Endothelial cell of umbilical vein (primary cell): ENCODE results near the gene THBS1.

ENCODE experiments used
- POLR2A ChIP-seq: IDR thresholded peaks from 2 replicates; pipeline ENCODE4 v1.6.1; 2012; ENCODE audit warnings: low read depth, mild to moderate bottlenecking, control low read depth, low read length
- TF ChIP-seq, protein P1 (sequence below), 2 donors: IDR thresholded peaks; 1 replicate in 1 of 2; 2 replicates in 1 of 2; pipeline ENCODE4 v1.5.1; 2011; ENCODE audit warnings: low read length in 2 of 2, mild to moderate bottlenecking in 2 of 2, moderate library complexity in 2 of 2, control low read depth in 1 of 2, inconsistent platforms in 1 of 2, low read depth in 1 of 2; ENCODE audit not compliant: insufficient read depth in 1 of 2; ENCODE audit errors: extremely low read depth in 1 of 2

DNA sequence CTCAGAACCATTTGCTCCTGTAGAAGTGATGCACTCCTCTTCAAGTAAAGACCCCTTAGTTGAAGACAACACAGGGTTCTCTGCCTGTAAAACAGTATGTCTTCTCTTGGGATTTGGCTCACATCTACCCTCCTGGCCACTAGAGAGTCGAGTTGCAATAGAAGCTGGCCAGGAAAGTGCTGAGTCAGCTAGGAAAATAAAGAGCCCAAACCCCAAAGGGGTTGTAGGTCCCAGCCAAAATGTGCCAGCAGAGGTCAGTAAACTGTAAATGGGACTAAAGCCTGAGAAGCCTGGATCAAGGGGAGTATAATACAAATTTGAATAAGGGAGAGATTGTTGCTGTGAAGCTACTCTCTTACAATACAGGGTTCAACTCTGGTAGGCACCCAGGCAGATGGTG, 37.2 kb upstream of the THBS1 start:
- no peak for TF ChIP-seq POLR2A
- TF ChIP-seq, protein P1, sequence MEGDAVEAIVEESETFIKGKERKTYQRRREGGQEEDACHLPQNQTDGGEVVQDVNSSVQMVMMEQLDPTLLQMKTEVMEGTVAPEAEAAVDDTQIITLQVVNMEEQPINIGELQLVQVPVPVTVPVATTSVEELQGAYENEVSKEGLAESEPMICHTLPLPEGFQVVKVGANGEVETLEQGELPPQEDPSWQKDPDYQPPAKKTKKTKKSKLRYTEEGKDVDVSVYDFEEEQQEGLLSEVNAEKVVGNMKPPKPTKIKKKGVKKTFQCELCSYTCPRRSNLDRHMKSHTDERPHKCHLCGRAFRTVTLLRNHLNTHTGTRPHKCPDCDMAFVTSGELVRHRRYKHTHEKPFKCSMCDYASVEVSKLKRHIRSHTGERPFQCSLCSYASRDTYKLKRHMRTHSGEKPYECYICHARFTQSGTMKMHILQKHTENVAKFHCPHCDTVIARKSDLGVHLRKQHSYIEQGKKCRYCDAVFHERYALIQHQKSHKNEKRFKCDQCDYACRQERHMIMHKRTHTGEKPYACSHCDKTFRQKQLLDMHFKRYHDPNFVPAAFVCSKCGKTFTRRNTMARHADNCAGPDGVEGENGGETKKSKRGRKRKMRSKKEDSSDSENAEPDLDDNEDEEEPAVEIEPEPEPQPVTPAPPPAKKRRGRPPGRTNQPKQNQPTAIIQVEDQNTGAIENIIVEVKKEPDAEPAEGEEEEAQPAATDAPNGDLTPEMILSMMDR (IDR thresholded peaks at IDR 0.05; ENCODE audit: extremely low read depth in 1 of 2, insufficient read depth in 1 of 2, low read depth in 1 of 2, low read length in 2 of 2), result no peak
